GM19239 (cell line): ENCODE data around the gene CNGA2.

Experiments
- DNase-seq: peaks from one replicate; pipeline ENCODE4 v3.0.0; 2011; ENCODE audit warnings: low spot score; ENCODE audit not compliant: insufficient read length
- FAIRE-seq: peaks from 2 replicates; lab custom pipeline; 2011; peaks lifted over from hg19 to GRCh38; lab: Jason Lieb, UNC

CNGA2 gene

GRCh38 chrX:151791961-151792360, 57.4 kb downstream of the CNGA2 start:
- DNase-seq (no peak), FAIRE-seq (no peak)

DNA sequence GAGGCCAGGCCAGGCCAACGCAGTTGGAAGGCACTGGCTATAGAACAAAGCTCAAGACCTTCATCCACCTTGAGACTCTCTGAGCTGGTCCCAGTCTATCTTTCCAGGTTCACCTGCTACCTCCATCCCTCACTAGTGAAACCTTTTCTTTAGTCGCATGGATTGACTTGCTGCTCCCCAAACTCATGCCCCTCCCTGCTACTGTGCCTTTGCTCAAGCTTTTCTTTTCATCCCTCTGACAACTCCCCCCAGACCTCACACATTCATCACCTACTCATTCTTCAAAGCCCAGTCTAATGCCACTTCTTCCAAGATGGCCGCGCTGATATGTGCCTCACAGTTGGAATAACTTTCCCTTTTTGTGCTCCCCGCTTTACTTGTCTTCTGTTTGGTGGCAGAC, 58.0 kb downstream of the CNGA2 start:
- DNase-seq (no peak), FAIRE-seq (no peak)

DNA sequence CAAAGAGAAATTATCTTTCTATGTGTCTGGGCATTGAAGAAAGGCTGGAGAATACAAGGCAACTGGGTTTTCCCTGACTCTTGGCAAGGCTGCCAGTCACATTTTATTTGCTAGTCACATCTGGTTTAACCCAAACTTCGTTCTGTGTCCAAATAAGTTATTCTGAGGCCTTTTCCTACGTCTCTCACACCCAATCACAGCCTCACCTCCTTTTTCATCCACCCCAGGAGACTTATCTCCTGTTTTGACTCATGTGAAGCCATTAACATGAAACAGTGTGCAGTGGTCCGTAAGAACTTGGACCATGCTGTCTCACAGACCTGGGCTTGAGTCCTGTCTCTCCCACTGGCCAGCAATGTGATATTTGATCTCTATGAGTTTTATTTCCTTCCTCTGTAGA, 59.3 kb downstream of the CNGA2 start:
- FAIRE-seq (no peak), DNase-seq (no peak)
